ENCODE data around the gene NEK7. TPM values are rescaled to one million over a fixed set of nuclear protein-coding genes. Genes with fewer than 3 reads are reported as not detected.

The NEK7 gene
- total and polyA plus RNA-seq, 2 of the 8 experiments (the other 6 are each of a cell fraction or from before 2014, with no cell fraction given): 5.1 to 10.0 TPM

GRCh38 chr1:198360208-198360729 lies 203.5 kb downstream of the NEK7 start:
- 90% methylated on average over 4 of the region's 4 CpGs; no CpG with 5 or more reads in 1 of the 2 experiments for WGBS, 2 experiments (ENCODE audit: extremely low coverage in 1 of 2, insufficient coverage in 1 of 2, insufficient read length in 1 of 2, insufficient replicate concordance in 2 of 2, low coverage in 1 of 2, low lambda C conversion rate in 2 of 2, missing lambda C conversion rate in 1 of 2)
- FAIRE-seq (no peak), DNase-seq (ENCODE audit: low read depth in 1 of 2, low spot score in 2 of 2) (no peak)
- H3K27ac ChIP-seq (ENCODE audit: low read depth, low read length): no peak overlapping the region
- no peak overlapping the region for H2BK15ac ChIP-seq (ENCODE audit: low read length)
- no peak overlapping the region for H3K4me3 ChIP-seq (ENCODE audit: extremely low read depth in 1 of 4, insufficient read depth in 2 of 4, low read depth in 3 of 4, low read length in 4 of 4)
- H3K27me3 ChIP-seq (replicated peaks in 1 of 4; ENCODE audit: control insufficient read depth in 3 of 4, extremely low read depth in 1 of 4, insufficient read depth in 3 of 4, low read length in 3 of 4): no peaks in the 10 kb centered on the region
- no peaks in the 10 kb centered on the region for H3K23me2 ChIP-seq (ENCODE audit: low read depth, low read length)
- H3K4me2 ChIP-seq (ENCODE audit: insufficient read depth in 1 of 2, low read depth in 2 of 2, low read length in 2 of 2): no peak overlapping the region
- H3K79me1 ChIP-seq (ENCODE audit: low read depth, low read length): no peaks in the 10 kb centered on the region
- H3K4ac ChIP-seq (replicated peaks; ENCODE audit: insufficient read length, low read depth, low read length): no peak overlapping the region
- no peak overlapping the region for H3K56ac ChIP-seq (replicated peaks; ENCODE audit: insufficient read length, low read depth, low read length)
- no peak overlapping the region for H4K8ac ChIP-seq (ENCODE audit: extremely low read depth, insufficient read depth, low read length)
- H3K36me3 ChIP-seq (ENCODE audit: control insufficient read depth in 2 of 4, insufficient read depth in 4 of 4, low read length in 3 of 4): no peaks in the 10 kb centered on the region
- no peak overlapping the region for H2BK5ac ChIP-seq (ENCODE audit: low read depth, low read length)
- no peak overlapping the region for H3K23ac ChIP-seq (ENCODE audit: insufficient read length)
- no peak overlapping the region for H4K5ac ChIP-seq (ENCODE audit: insufficient read length, low read depth, low read length)
- H3K4me1 ChIP-seq (replicated peaks in 1 of 4; ENCODE audit: control insufficient read depth in 3 of 4, insufficient read depth in 4 of 4, low read length in 3 of 4): no peaks in the 10 kb centered on the region
- no peaks in the 10 kb centered on the region for H4K20me1 ChIP-seq (replicated peaks in 1 of 2; ENCODE audit: control insufficient read depth in 1 of 2, insufficient read depth in 2 of 2, low read length in 2 of 2)
- CTCF ChIA-PET (ENCODE audit: partially characterized antibody): interaction anchor here (0.7 kb wide), 1 partner anchor 16 kb away, joined by 3 read pairs; no protein-coding TSS in a partner anchor
- H3K9ac ChIP-seq (replicated peaks in 1 of 4; ENCODE audit: extremely low read depth in 1 of 4, low read depth in 3 of 4, low read length in 3 of 4): no peak overlapping the region
- H3K18ac ChIP-seq (ENCODE audit: extremely low read depth, low read length): no peak overlapping the region
- no peak overlapping the region for H2AK5ac ChIP-seq (ENCODE audit: low read depth, low read length)
- no peak for TF ChIP-seq CBX5 (IDR thresholded peaks at IDR 0.05; ENCODE audit: low read depth, low read length)
- no peak overlapping the region for H3K14ac ChIP-seq (ENCODE audit: insufficient read length)
- POLR2A ChIA-PET (ENCODE audit: partially characterized antibody): no interaction called here
- H4K91ac ChIP-seq (replicated peaks; ENCODE audit: insufficient read length, low read length): no peak overlapping the region
- H2BK12ac ChIP-seq (ENCODE audit: low read depth, low read length): no peak overlapping the region
- H2BK120ac ChIP-seq (replicated peaks; ENCODE audit: low read depth, low read length): no peak overlapping the region
- H3K79me2 ChIP-seq (ENCODE audit: control insufficient read depth in 1 of 2, insufficient read depth in 2 of 2, low read length in 2 of 2): no peaks in the 10 kb centered on the region
- H2BK20ac ChIP-seq (ENCODE audit: low read length): no peak overlapping the region
- no peaks in the 10 kb centered on the region for H3K9me3 ChIP-seq (ENCODE audit: insufficient read depth in 2 of 2, low read depth in 1 of 2, low read length in 1 of 2)
- H2AFZ ChIP-seq (ENCODE audit: low read length): no peak overlapping the region

Data from H1 (cell line).